ENCODE measurements around the gene MUC2. TPM values are rescaled to one million over a fixed set of nuclear protein-coding genes. Genes with fewer than 3 reads are reported as not detected.

The MUC2 gene
- total and polyA plus RNA-seq, 9 of the 15 experiments (the other 6 are each of a cell fraction or from before 2014, with no cell fraction given) = under 0.01 to 0.18 TPM; not detected in 7

DNA sequence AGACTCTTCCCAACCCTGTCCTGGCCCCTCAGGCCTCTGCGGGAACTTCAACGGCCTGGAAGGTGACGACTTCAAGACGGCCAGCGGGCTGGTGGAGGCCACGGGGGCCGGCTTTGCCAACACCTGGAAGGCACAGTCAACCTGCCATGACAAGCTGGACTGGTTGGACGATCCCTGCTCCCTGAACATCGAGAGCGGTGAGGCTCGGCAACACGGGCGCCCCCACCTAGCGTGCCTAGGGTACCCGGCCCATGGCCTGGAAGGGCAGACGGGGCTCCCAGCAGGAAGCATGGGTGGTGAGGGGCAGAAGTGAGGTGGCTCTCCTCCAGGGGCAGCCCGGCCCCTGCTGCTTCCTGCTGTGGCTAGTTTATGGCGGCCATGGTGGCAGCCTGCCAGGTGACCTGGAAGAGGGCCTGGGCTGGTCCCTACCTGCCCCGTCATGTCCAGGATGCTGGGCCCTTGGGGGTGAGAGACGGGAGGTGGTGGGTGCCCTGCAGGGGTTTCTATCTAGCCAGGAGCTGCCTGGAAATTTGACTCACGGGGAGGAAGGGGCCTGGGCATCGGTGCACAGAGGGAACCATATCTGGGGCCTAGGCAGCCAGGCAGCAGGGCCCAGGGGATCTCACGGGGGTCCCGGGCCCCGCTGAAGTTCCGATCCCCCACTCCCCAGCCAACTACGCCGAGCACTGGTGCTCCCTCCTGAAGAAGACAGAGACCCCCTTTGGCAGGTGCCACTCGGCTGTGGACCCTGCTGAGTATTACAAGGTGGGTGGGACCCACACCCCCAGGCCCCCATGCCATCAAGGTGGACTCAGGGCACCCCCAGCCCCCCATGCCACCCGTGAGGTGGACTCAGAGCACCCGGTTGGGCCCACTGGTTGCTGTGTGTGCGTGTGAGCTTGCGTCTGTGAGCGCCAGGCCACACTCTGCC, 9.2 kb downstream of the MUC2 start:
- Histone ChIP-seq H3K79me2 (ENCODE audit: control insufficient read depth, insufficient read depth, low read length) (no peaks in the 10 kb centered on the region), H4K20me1 (replicated peaks; ENCODE audit: control insufficient read depth, insufficient read depth, low read length) (no peaks in the 10 kb centered on the region), H3K9me1 (ENCODE audit: control insufficient read depth, insufficient read depth, low read length) (no peaks in the 10 kb centered on the region), H3K36me3 (ENCODE audit: control insufficient read depth, insufficient read depth, low read length) (no peaks in the 10 kb centered on the region), H3K27me3 (ENCODE audit: control insufficient read depth in 2 of 2, insufficient read depth in 2 of 2, low read length in 2 of 2) (peaks cover 8 to 43% of the 10 kb centered on the region in 2 experiments; a peak in 4 of 5 replicates), H3K27ac (ENCODE audit: extremely low read depth, low read depth, low read length) (no peak overlapping the region), H3K9ac (ENCODE audit: insufficient read depth in 1 of 2, low read depth in 2 of 2, low read length in 2 of 2) (no peak overlapping the region), H3K9me3 (replicated peaks; ENCODE audit: control insufficient read depth, insufficient read depth, low read depth, low read length) (no peaks in the 10 kb centered on the region), H2AFZ (ENCODE audit: low read depth, low read length) (no peak overlapping the region), H3K4me1 (replicated peaks in 1 of 2; ENCODE audit: control insufficient read depth in 2 of 2, insufficient read depth in 2 of 2, low read length in 2 of 2) (peaks cover 0 to 31% of the 10 kb centered on the region in 2 experiments; a peak in 2 of 5 replicates), H3K4me2 (ENCODE audit: insufficient read depth, low read length) (no peak overlapping the region), H3K4me3 (no peak overlapping the region)
- no TSS peak for BruUV-seq (replicated peaks)
- ChIA-PET POLR2A (interaction anchor here (0.7 kb wide), 1 partner anchor 146 kb away, joined by 3 read pairs; no protein-coding TSS in a partner anchor), CTCF (ENCODE audit: low intra/inter-chr PET ratio) (no interaction called here)
- in situ Hi-C loops (cut with MboI) = no loop called here
- no peak for TF ChIP-seq XRCC3 (IDR thresholded peaks at IDR 0.05)
- TF ChIP-seq, protein P1, sequence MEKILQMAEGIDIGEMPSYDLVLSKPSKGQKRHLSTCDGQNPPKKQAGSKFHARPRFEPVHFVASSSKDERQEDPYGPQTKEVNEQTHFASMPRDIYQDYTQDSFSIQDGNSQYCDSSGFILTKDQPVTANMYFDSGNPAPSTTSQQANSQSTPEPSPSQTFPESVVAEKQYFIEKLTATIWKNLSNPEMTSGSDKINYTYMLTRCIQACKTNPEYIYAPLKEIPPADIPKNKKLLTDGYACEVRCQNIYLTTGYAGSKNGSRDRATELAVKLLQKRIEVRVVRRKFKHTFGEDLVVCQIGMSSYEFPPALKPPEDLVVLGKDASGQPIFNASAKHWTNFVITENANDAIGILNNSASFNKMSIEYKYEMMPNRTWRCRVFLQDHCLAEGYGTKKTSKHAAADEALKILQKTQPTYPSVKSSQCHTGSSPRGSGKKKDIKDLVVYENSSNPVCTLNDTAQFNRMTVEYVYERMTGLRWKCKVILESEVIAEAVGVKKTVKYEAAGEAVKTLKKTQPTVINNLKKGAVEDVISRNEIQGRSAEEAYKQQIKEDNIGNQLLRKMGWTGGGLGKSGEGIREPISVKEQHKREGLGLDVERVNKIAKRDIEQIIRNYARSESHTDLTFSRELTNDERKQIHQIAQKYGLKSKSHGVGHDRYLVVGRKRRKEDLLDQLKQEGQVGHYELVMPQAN (IDR thresholded peaks at IDR 0.05; ENCODE audit: borderline replicate concordance) = no peak
- TF ChIP-seq DIDO1 (tag; IDR thresholded peaks at IDR 0.05; ENCODE audit: low read depth) = no peak
- TF ChIP-seq, protein P2, sequence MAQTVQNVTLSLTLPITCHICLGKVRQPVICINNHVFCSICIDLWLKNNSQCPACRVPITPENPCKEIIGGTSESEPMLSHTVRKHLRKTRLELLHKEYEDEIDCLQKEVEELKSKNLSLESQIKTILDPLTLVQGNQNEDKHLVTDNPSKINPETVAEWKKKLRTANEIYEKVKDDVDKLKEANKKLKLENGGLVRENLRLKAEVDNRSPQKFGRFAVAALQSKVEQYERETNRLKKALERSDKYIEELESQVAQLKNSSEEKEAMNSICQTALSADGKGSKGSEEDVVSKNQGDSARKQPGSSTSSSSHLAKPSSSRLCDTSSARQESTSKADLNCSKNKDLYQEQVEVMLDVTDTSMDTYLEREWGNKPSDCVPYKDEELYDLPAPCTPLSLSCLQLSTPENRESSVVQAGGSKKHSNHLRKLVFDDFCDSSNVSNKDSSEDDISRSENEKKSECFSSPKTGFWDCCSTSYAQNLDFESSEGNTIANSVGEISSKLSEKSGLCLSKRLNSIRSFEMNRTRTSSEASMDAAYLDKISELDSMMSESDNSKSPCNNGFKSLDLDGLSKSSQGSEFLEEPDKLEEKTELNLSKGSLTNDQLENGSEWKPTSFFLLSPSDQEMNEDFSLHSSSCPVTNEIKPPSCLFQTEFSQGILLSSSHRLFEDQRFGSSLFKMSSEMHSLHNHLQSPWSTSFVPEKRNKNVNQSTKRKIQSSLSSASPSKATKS (CRISPR knock-in tag; IDR thresholded peaks at IDR 0.05) = no peak
- TF ChIP-seq HSF4 (CRISPR knock-in tag; IDR thresholded peaks at IDR 0.05; ENCODE audit: borderline replicate concordance) = no peak
- TF ChIP-seq SMARCC2 (IDR thresholded peaks at IDR 0.05; ENCODE audit: low read depth) = no peak
- TF ChIP-seq, protein P3, sequence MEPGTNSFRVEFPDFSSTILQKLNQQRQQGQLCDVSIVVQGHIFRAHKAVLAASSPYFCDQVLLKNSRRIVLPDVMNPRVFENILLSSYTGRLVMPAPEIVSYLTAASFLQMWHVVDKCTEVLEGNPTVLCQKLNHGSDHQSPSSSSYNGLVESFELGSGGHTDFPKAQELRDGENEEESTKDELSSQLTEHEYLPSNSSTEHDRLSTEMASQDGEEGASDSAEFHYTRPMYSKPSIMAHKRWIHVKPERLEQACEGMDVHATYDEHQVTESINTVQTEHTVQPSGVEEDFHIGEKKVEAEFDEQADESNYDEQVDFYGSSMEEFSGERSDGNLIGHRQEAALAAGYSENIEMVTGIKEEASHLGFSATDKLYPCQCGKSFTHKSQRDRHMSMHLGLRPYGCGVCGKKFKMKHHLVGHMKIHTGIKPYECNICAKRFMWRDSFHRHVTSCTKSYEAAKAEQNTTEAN (CRISPR knock-in tag; IDR thresholded peaks at IDR 0.05) = no peak
- no peak for TF ChIP-seq ZNF12 (CRISPR knock-in tag; IDR thresholded peaks at IDR 0.05)
- intact Hi-C loops (cut with micrococcal nuclease) = no loop called here
- ATAC-seq (no peak), DNase-seq (ENCODE audit: extremely low read depth in 1 of 4, low spot score in 3 of 4) (no peak), FAIRE-seq (no peak)
- 1% methylated on average over 28 of the region's 34 CpGs for WGBS (ENCODE audit: insufficient coverage, low coverage, missing lambda C conversion rate)
